ENCODE measurements around the gene RAB27A. TPM values are rescaled to one million over a fixed set of nuclear protein-coding genes. Genes with fewer than 3 reads are reported as not detected.
A peak's percentile ranks its signal among the peaks of the same experiment; 100 is the strongest.
"Not testable (repeated sequence)": the region's sequence is repeated elsewhere in the genome, so short reads cannot be mapped to it uniquely, and the experiment has no call there.

RAB27A gene
- total and polyA plus RNA-seq, 2 experiments from 2014 or later = 7.7 to 11.9 TPM

GRCh38 chr15:55284426-55284825 is 5.2 kb downstream of the RAB27A start:
- peak in 1 of 2 donors; percentile 10 for DNase-seq (ENCODE audit: low read depth in 1 of 2, low spot score in 1 of 2)
- Histone ChIP-seq H3K27ac (no peak overlapping the region), H3K4me1 (ENCODE audit: low read depth) (peaks cover 16% of the 10 kb centered on the region), H3K9me3 (ENCODE audit: low read depth) (no peaks in the 10 kb centered on the region), H3K4me3 (no peak overlapping the region), H3K27me3 (no peaks in the 10 kb centered on the region), H3K36me3 (no peaks in the 10 kb centered on the region)
- TF ChIP-seq CTCF (IDR thresholded peaks at IDR 0.05; ENCODE audit: low read depth, low read length) = no peak

- Histone ChIP-seq H3K27me3 (no peaks in the 10 kb centered on the region), H3K4me3 (no peak overlapping the region), H3K27ac (no peak overlapping the region), H3K4me1 (ENCODE audit: low read depth) (peaks cover 16% of the 10 kb centered on the region), H3K36me3 (no peaks in the 10 kb centered on the region), H3K9me3 (ENCODE audit: low read depth) (no peaks in the 10 kb centered on the region)
- no peak for TF ChIP-seq CTCF (IDR thresholded peaks at IDR 0.05; ENCODE audit: low read depth, low read length)
- no peak for DNase-seq (ENCODE audit: low read depth in 1 of 2, low spot score in 1 of 2)
These were observed 6.0 kb downstream of the RAB27A start for GRCh38 chr15:55283379-55284147.

- no peaks in the 10 kb centered on the region for H3K27me3 ChIP-seq
- peaks cover 16% of the 10 kb centered on the region for H3K4me1 ChIP-seq (ENCODE audit: low read depth)
- no peak overlapping the region for H3K27ac ChIP-seq
- DNase-seq (ENCODE audit: low read depth in 1 of 2, low spot score in 1 of 2) = peak in 1 of 2 donors; percentile 89
- no peaks in the 10 kb centered on the region for H3K9me3 ChIP-seq (ENCODE audit: low read depth)
- no peak overlapping the region for H3K4me3 ChIP-seq
- no peaks in the 10 kb centered on the region for H3K36me3 ChIP-seq
- no peak for TF ChIP-seq CTCF (IDR thresholded peaks at IDR 0.05; ENCODE audit: low read depth, low read length)
These were observed 7.3 kb downstream of the RAB27A start for GRCh38 chr15:55282284-55282833.

GRCh38 chr15:55281517-55282228 is 7.9 kb downstream of the RAB27A start:
- H3K27ac ChIP-seq = no peak overlapping the region
- no peak for TF ChIP-seq CTCF (IDR thresholded peaks at IDR 0.05; ENCODE audit: low read depth, low read length)
- DNase-seq (ENCODE audit: low read depth in 1 of 2, low spot score in 1 of 2) = no peak
- no peak overlapping the region for H3K4me3 ChIP-seq
- H3K4me1 ChIP-seq (ENCODE audit: low read depth) = peaks cover 16% of the 10 kb centered on the region
- H3K9me3 ChIP-seq (ENCODE audit: low read depth) = no peaks in the 10 kb centered on the region
- no peaks in the 10 kb centered on the region for H3K27me3 ChIP-seq
- no peaks in the 10 kb centered on the region for H3K36me3 ChIP-seq

GRCh38 chr15:55280589-55280988 is 9.0 kb downstream of the RAB27A start:
- H3K4me1 ChIP-seq (ENCODE audit: low read depth) = peaks cover 16% of the 10 kb centered on the region
- not testable (repeated sequence) for H3K36me3 ChIP-seq; H3K27me3 ChIP-seq; H3K9me3 ChIP-seq (ENCODE audit: low read depth); H3K27ac ChIP-seq; H3K4me3 ChIP-seq; DNase-seq (ENCODE audit: low read depth in 1 of 2, low spot score in 1 of 2)
